Hepatocyte (in vitro differentiated cells): ENCODE data around the gene C5orf58. TPM values are rescaled to one million over a fixed set of nuclear protein-coding genes. Genes with fewer than 3 reads are reported as not detected.

Experiments
- DNase-seq: peaks from one replicate; pipeline ENCODE4 v3.0.0-alpha.2; 2016; ENCODE audit warnings: low spot score
- H2AFZ ChIP-seq: fragments of 200-600 bp; sonication (generic); 2 replicates; pipeline ENCODE4 v1.6.0; 2016; ENCODE audit warnings: antibody characterized with exemption, mild to moderate bottlenecking
- H3K27ac ChIP-seq: fragments of 200-600 bp; sonication (generic); 2 replicates; pipeline ENCODE4 v1.5.1; 2016; ENCODE audit warnings: mild to moderate bottlenecking
- H3K27me3 ChIP-seq: fragments of 200-600 bp; sonication (generic); 2 replicates; pipeline ENCODE4 v1.6.1; 2016
- H3K36me3 ChIP-seq: fragments of 200-600 bp; sonication (generic); replicated peaks from 2 replicates; pipeline ENCODE4 v1.5.1; 2016; ENCODE audit warnings: low read depth; ENCODE audit not compliant: insufficient read depth
- H3K4me1 ChIP-seq: fragments of 200-600 bp; sonication (generic); 2 replicates; pipeline ENCODE4 v1.5.1; 2016; ENCODE audit warnings: mild to moderate bottlenecking, moderate library complexity; ENCODE audit not compliant: insufficient read depth
- H3K4me2 ChIP-seq: fragments of 200-600 bp; sonication (generic); 2 replicates; pipeline ENCODE4 v1.6.0; 2016
- H3K4me3 ChIP-seq: fragments of 200-600 bp; sonication (generic); 2 replicates; pipeline ENCODE4 v1.5.1; 2016; ENCODE audit warnings: mild to moderate bottlenecking
- H3K79me2 ChIP-seq: fragments of 200-600 bp; sonication (generic); 2 replicates; pipeline ENCODE4 v1.6.0; 2017; ENCODE audit warnings: mild to moderate bottlenecking
- H3K9me2 ChIP-seq: fragments of 200-600 bp; sonication (generic); replicated peaks from 2 replicates; pipeline ENCODE4 v1.6.0; 2017; ENCODE audit warnings: mild to moderate bottlenecking; ENCODE audit not compliant: insufficient read depth
- H3K9me3 ChIP-seq: fragments of 200-600 bp; sonication (generic); 2 replicates; pipeline ENCODE4 v1.5.1; 2016; ENCODE audit warnings: low read depth, mild to moderate bottlenecking
- H4K20me1 ChIP-seq: fragments of 200-600 bp; sonication (generic); 2 replicates; pipeline ENCODE4 v1.6.0; 2016; ENCODE audit warnings: mild to moderate bottlenecking; ENCODE audit not compliant: insufficient read depth, poor library complexity, severe bottlenecking
- EZH2 ChIP-seq: fragments of 200-600 bp; sonication (generic); IDR thresholded peaks from 2 replicates; pipeline ENCODE4 v1.6.1; 2016; ENCODE audit warnings: antibody characterized with exemption, mild to moderate bottlenecking, borderline replicate concordance
- EZH2phosphoT487 ChIP-seq: fragments of 200-600 bp; sonication (generic); IDR thresholded peaks from one replicate; pipeline ENCODE4 v1.6.1; 2018; ENCODE audit warnings: antibody characterized with exemption, mild to moderate bottlenecking, low read depth, moderate library complexity; ENCODE audit not compliant: unreplicated experiment, severe bottlenecking
- WGBS: methylation state at CpG from one replicate; pipeline ENCODE4 v1.1.6; 2016; ENCODE audit warnings: low lambda C conversion rate; ENCODE audit errors: missing lambda C conversion rate; 5-methylcytosine and 5-hydroxymethylcytosine counted together
- polyA plus RNA-seq: library from polyadenylated mRNA; unstranded; fragments of >200 nt; fragmentation: Nextera tagmentation; extraction: Ambion mirVana; gene quantifications from 2 replicates; pipeline ENCODE4 v1.2.1, GENCODE V29; 2016
- total RNA-seq: library from RNA; depleted of rRNA; stranded (reverse); fragments of >200 nt; gene quantifications from 2 replicates; pipeline ENCODE4 v1.2.3, GENCODE V29; 2014
- TF ChIP-seq, protein P1 (sequence below): fragments of 200-600 bp; sonication (generic); IDR thresholded peaks from 2 replicates; pipeline ENCODE4 v1.5.1; 2016; ENCODE audit warnings: antibody characterized with exemption, mild to moderate bottlenecking; ENCODE audit not compliant: poor library complexity

The C5orf58 gene
- total and polyA plus RNA-seq, 2 experiments from 2014 or later = 0.58 TPM; not detected in 1

DNA sequence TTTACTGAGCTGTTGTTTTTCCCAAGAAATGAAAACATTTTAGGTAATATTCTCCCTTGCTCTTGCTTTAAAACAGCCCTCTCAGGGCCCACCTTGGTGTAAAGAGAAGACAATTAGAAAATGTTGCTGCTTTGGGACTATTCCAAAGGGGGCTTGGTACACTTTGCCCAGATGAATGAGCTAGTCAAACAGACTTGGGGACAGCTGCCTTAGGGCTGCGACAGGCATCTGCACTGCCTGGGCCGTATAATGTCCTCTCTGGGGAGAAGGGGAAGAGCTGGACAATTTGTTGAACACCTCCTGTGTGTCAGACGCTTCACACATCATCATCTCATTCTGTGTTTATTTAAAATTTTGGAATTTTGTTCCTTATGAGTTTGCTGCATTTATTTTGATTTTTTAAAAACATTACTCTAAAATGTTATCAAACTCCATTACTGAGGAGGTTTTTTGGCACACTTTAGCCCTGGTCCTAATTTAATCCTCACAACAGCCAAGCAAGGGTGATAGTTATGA is 28.8 kb downstream of the C5orf58 start:
- Histone ChIP-seq H3K4me3 (no peak overlapping the region), H3K9me2 (no peaks in the 10 kb centered on the region), H3K79me2 (no peaks in the 10 kb centered on the region), H3K27me3 (peaks cover 18% of the 10 kb centered on the region), H4K20me1 (no peaks in the 10 kb centered on the region), H2AFZ (no peak overlapping the region), H3K4me1 (peaks cover 3% of the 10 kb centered on the region), H3K27ac (no peak overlapping the region), H3K4me2 (no peak overlapping the region), H3K36me3 (no peaks in the 10 kb centered on the region), H3K9me3 (no peaks in the 10 kb centered on the region)
- no peak for DNase-seq
- TF ChIP-seq EZH2phosphoT487 = no peak
- TF ChIP-seq EZH2 = no peak
- TF ChIP-seq, protein P1, sequence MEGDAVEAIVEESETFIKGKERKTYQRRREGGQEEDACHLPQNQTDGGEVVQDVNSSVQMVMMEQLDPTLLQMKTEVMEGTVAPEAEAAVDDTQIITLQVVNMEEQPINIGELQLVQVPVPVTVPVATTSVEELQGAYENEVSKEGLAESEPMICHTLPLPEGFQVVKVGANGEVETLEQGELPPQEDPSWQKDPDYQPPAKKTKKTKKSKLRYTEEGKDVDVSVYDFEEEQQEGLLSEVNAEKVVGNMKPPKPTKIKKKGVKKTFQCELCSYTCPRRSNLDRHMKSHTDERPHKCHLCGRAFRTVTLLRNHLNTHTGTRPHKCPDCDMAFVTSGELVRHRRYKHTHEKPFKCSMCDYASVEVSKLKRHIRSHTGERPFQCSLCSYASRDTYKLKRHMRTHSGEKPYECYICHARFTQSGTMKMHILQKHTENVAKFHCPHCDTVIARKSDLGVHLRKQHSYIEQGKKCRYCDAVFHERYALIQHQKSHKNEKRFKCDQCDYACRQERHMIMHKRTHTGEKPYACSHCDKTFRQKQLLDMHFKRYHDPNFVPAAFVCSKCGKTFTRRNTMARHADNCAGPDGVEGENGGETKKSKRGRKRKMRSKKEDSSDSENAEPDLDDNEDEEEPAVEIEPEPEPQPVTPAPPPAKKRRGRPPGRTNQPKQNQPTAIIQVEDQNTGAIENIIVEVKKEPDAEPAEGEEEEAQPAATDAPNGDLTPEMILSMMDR = no peak
- WGBS = 81% methylated on average over 3 of the region's 3 CpGs

DNA sequence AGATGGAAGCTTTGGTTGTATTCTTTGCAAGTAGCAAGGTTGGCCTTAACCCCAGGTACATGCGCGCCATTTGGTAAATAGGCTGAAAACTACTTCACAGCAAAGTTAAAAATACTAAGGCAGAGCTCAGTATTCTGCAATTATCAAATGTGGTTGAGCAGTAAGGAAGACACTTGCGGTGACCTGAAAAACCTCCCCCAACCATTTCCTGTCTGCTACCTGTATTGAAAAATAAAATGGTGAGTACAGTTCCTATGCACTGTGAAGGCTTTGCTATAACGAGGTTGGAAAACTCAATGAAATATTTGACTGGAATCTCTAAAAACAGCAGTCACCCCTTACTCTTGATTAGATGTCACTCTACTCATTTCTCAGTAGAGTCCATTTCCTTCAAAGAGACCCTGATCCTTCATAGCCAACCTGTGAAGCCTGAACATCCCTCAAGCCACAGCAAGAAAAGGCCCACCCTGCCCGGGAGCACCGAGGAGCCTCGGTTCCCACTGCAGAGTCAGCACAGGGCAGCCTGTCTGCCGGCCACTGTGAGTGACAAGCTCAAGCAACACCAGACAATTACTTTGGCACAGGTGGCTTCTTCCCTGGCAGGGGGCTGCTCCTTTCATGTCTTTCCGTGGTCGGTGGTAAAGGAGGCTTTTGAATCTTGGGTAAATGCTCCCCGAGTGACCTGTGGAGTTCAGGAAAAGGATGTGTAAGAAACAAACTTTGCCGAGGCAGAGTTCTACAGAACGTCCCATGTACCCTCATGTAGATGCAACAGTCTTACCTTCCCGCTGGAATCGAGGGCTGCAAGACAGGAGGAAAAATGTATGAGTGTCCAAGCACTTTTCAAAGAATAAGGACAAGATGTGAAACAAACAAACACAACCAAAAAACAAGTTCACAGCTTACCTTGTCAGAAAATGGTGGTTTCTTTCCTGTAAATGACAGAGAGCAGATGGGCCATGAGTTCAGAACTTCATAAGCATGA is 29.6 kb downstream of the C5orf58 start:
- 85% methylated on average over 15 of the region's 15 CpGs for WGBS
- TF ChIP-seq EZH2 (no peak), EZH2phosphoT487 (no peak)
- TF ChIP-seq, protein P1 = no peak
- H3K9me3 ChIP-seq = no peaks in the 10 kb centered on the region
- H4K20me1 ChIP-seq = no peaks in the 10 kb centered on the region
- H3K4me1 ChIP-seq = no peaks in the 10 kb centered on the region
- H2AFZ ChIP-seq = no peak overlapping the region
- DNase-seq = no peak
- no peak overlapping the region for H3K4me2 ChIP-seq
- no peaks in the 10 kb centered on the region for H3K9me2 ChIP-seq
- peaks cover 26% of the 10 kb centered on the region for H3K27me3 ChIP-seq
- no peak overlapping the region for H3K27ac ChIP-seq
- no peak overlapping the region for H3K4me3 ChIP-seq
- H3K36me3 ChIP-seq = no peaks in the 10 kb centered on the region
- no peaks in the 10 kb centered on the region for H3K79me2 ChIP-seq

DNA sequence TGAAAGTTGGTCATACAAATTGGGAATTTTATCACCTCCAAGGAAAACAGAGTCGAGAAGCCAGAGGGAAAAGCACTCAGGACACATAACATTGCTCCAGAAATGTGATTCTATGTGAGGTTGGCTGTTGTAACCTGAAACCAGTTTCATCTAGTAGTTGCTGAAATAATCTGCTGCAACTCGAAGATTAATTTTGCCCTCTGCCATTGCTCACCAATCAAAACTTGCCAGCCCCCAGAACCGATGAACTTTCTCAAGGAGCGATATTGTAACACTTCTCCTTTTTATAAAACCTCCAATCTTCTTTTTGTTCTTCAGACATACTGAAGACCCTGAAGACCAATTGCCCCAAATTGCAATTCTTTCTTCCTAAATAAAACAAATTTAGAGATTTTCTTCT is 31.1 kb downstream of the C5orf58 start:
- no peak overlapping the region for H3K27ac ChIP-seq
- H3K4me3 ChIP-seq = no peak overlapping the region
- no peak overlapping the region for H2AFZ ChIP-seq
- H3K9me2 ChIP-seq = no peaks in the 10 kb centered on the region
- peaks cover 5% of the 10 kb centered on the region for H3K4me1 ChIP-seq
- no peaks in the 10 kb centered on the region for H3K9me3 ChIP-seq
- H4K20me1 ChIP-seq = no peaks in the 10 kb centered on the region
- no peak for DNase-seq
- peaks cover 29% of the 10 kb centered on the region for H3K27me3 ChIP-seq
- H3K79me2 ChIP-seq = no peaks in the 10 kb centered on the region
- H3K36me3 ChIP-seq = no peaks in the 10 kb centered on the region
- TF ChIP-seq, protein P1 = no peak
- no peak for TF ChIP-seq EZH2phosphoT487
- TF ChIP-seq EZH2 = no peak
- WGBS = 73% methylated on average over 4 of the region's 4 CpGs
- no peak overlapping the region for H3K4me2 ChIP-seq
